ENCODE measurements around the gene GGT7. TPM values are rescaled to one million over a fixed set of nuclear protein-coding genes. Genes with fewer than 3 reads are reported as not detected.
A peak's percentile ranks its signal among the peaks of the same experiment; 100 is the strongest.

The GGT7 gene
- polyA plus RNA-seq, 1 donor from 2014 or later: 42.9 TPM

GRCh38 chr20:34871966-34872621 lies 562 bp downstream of the GGT7 start:
- peak overlapping the region; percentile 79 for H3K27ac ChIP-seq (ENCODE audit: low read length)

More at GRCh38 chr20:34871966-34872621, 562 bp downstream of the GGT7 start:
- H4K20me1 ChIP-seq (ENCODE audit: insufficient read depth): no peaks in the 10 kb centered on the region
- H3K79me2 ChIP-seq (replicated peaks; ENCODE audit: insufficient read depth, low read length): peaks cover 15% of the 10 kb centered on the region
- peak overlapping the region; percentile 96 for H2AFZ ChIP-seq (ENCODE audit: low read depth, low read length)
- no peaks in the 10 kb centered on the region for H3K36me3 ChIP-seq (ENCODE audit: insufficient read depth, low read length)
- TF ChIP-seq REST (IDR thresholded peaks at IDR 0.05; ENCODE audit: borderline replicate concordance): no peak
- TF ChIP-seq TAF1 (IDR thresholded peaks at IDR 0.05; ENCODE audit: low read depth): no peak
- no peak for TF ChIP-seq RAD21 (conservative IDR thresholded peaks at IDR 0.05)
- no peak for TF ChIP-seq CTCF (IDR thresholded peaks at IDR 0.05; ENCODE audit: poor library complexity, severe bottlenecking)
- TF ChIP-seq EP300 (conservative IDR thresholded peaks at IDR 0.05; ENCODE audit: poor library complexity, severe bottlenecking): no peak
- no peak for TF ChIP-seq POLR2AphosphoS5 (IDR thresholded peaks at IDR 0.05)
- no peak for TF ChIP-seq EZH2 (IDR thresholded peaks at IDR 0.05; ENCODE audit: borderline replicate concordance, insufficient read depth, low read length, poor library complexity, severe bottlenecking)
- TF ChIP-seq SMC3 (conservative IDR thresholded peaks at IDR 0.05; ENCODE audit: poor library complexity): no peak
- no peak for TF ChIP-seq MXI1 (conservative IDR thresholded peaks at IDR 0.05; ENCODE audit: poor library complexity, severe bottlenecking)
- no peaks in the 10 kb centered on the region for H3K9me3 ChIP-seq (ENCODE audit: low read length)
- H3K9me2 ChIP-seq (ENCODE audit: insufficient read depth, low read length): no peaks in the 10 kb centered on the region
- H3K4me3 ChIP-seq (ENCODE audit: low read length): peak overlapping the region; percentile 88
- H3K4me2 ChIP-seq (ENCODE audit: low read length): peak overlapping the region; percentile 96
- no peaks in the 10 kb centered on the region for H3K27me3 ChIP-seq (ENCODE audit: insufficient read depth, low read depth, low read length)
- H3K9ac ChIP-seq (ENCODE audit: low read length): peak overlapping the region; percentile 89
- H3F3A ChIP-seq (ENCODE audit: insufficient read depth, low read length, poor library complexity, severe bottlenecking): no peaks in the 10 kb centered on the region
